ENCODE measurements around the gene TSEN54. TPM values are rescaled to one million over a fixed set of nuclear protein-coding genes. Genes with fewer than 3 reads are reported as not detected.

The TSEN54 gene
- total RNA-seq, 1 experiment from 2014 or later, result 87.3 TPM

DNA sequence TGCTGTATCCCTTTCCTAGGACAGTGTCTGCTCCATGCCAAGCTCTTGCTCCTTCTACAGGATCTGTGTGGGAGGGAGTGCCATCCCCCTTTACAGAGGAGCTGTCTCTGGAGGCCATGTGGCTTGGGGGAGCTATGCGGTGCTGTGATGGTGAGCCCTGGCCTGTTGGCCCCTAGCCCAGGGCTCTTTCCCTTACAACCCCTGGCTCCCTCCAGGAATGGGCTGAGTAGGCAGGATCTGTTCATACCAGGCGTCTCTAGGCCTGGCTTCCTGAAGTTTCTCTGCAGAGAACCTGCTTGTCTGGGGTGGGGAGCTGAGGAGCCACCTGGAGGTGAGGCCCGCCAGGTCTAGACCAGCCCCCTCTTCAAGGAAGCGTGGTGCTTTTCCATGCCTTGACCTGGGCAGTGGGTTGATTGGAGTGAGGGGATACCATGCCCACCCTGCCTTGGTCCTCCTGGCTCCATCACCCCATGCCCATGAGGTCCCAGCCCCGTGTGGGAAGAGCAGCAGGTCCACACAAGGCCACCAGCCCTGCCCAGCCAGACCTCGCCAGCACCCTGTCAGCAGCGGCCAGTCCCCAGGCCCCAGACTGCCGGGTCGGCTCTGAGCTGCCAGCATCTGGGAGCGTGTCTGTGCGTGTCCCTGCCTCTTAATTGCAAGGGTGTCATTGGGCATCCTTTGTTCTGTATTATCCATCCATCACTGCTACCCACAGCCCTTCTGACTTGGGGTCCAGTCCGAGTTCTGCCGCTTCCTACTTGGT, 23.8 kb downstream of the TSEN54 start:
- Histone ChIP-seq H3K36me3 (ENCODE audit: control insufficient read depth in 1 of 2, insufficient read depth in 2 of 2, low read length in 2 of 2) (no peaks in the 10 kb centered on the region; a peak in 1 of 4 replicates), H3K9ac (ENCODE audit: low read length) (no peak overlapping the region), H3K27ac (ENCODE audit: low read depth, low read length) (peak overlapping the region; percentile 16; the same call in 1 of the 2 replicates), H3K79me2 (ENCODE audit: insufficient read depth, low read length) (peaks cover 97% of the 10 kb centered on the region), H3K4me3 (replicated peaks in 1 of 2; ENCODE audit: low read depth in 1 of 2, low read length in 2 of 2) (no peak overlapping the region), H3K4me1 (ENCODE audit: control insufficient read depth in 1 of 2, insufficient read depth in 2 of 2, low read length in 2 of 2) (peaks cover under 1 to 28% of the 10 kb centered on the region in 2 experiments; a peak in 2 of 4 replicates), H3K9me3 (ENCODE audit: control insufficient read depth in 1 of 2, insufficient read depth in 1 of 2, low read depth in 1 of 2, low read length in 2 of 2) (no peaks in the 10 kb centered on the region), H3K9me2 (ENCODE audit: insufficient read depth) (no peaks in the 10 kb centered on the region), H3K4me2 (ENCODE audit: low read length) (no peak overlapping the region), H3K27me3 (ENCODE audit: insufficient read depth, low read length) (no peaks in the 10 kb centered on the region), H4K20me1 (ENCODE audit: insufficient read depth) (no peaks in the 10 kb centered on the region), H2AFZ (ENCODE audit: low read depth, low read length, poor library complexity, severe bottlenecking) (no peak overlapping the region)
- CTCF ChIA-PET, result interaction anchor here (1.5 kb wide), 1 partner anchor 13 kb away, joined by 4 read pairs; no protein-coding TSS in a partner anchor
- intact Hi-C loops (cut with micrococcal nuclease), result no loop called here
- RAD21 ChIA-PET (ENCODE audit: low non-redundant PET in 1 of 2, low total read pairs in 2 of 2, uncharacterized antibody in 2 of 2, unreplicated experiment in 2 of 2), result no interaction called here
- POLR2A ChIA-PET, result interaction anchor here (1.1 kb wide), 1 partner anchor 9 kb away, joined by 4 read pairs; no protein-coding TSS in a partner anchor
- ATAC-seq, result peak; percentile 18; the same call in 1 of the 2 replicates
- BruUV-seq (replicated peaks), result no TSS peak
- DNase-seq (ENCODE audit: low read depth, low spot score), result no peak
- no peak for TF ChIP-seq SRF (IDR thresholded peaks at IDR 0.05; ENCODE audit: low read depth)
- TF ChIP-seq EZH2 (IDR thresholded peaks at IDR 0.05), result no peak
- TF ChIP-seq FOSL1 (IDR thresholded peaks at IDR 0.05; ENCODE audit: low read depth), result no peak
- no peak for TF ChIP-seq TCF7L2 (IDR thresholded peaks at IDR 0.05; ENCODE audit: borderline replicate concordance, extremely low read depth, insufficient read depth, insufficient read length)
- TF ChIP-seq EZH2phosphoT487 (IDR thresholded peaks at IDR 0.05; ENCODE audit: borderline replicate concordance), result no peak
- TF ChIP-seq, protein P1, sequence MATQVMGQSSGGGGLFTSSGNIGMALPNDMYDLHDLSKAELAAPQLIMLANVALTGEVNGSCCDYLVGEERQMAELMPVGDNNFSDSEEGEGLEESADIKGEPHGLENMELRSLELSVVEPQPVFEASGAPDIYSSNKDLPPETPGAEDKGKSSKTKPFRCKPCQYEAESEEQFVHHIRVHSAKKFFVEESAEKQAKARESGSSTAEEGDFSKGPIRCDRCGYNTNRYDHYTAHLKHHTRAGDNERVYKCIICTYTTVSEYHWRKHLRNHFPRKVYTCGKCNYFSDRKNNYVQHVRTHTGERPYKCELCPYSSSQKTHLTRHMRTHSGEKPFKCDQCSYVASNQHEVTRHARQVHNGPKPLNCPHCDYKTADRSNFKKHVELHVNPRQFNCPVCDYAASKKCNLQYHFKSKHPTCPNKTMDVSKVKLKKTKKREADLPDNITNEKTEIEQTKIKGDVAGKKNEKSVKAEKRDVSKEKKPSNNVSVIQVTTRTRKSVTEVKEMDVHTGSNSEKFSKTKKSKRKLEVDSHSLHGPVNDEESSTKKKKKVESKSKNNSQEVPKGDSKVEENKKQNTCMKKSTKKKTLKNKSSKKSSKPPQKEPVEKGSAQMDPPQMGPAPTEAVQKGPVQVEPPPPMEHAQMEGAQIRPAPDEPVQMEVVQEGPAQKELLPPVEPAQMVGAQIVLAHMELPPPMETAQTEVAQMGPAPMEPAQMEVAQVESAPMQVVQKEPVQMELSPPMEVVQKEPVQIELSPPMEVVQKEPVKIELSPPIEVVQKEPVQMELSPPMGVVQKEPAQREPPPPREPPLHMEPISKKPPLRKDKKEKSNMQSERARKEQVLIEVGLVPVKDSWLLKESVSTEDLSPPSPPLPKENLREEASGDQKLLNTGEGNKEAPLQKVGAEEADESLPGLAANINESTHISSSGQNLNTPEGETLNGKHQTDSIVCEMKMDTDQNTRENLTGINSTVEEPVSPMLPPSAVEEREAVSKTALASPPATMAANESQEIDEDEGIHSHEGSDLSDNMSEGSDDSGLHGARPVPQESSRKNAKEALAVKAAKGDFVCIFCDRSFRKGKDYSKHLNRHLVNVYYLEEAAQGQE (IDR thresholded peaks at IDR 0.05; ENCODE audit: low read depth), result no peak
- TF ChIP-seq RAD21 (IDR thresholded peaks at IDR 0.05; ENCODE audit: low read depth), result no peak
- TF ChIP-seq, protein P2, sequence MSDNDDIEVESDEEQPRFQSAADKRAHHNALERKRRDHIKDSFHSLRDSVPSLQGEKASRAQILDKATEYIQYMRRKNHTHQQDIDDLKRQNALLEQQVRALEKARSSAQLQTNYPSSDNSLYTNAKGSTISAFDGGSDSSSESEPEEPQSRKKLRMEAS (IDR thresholded peaks at IDR 0.05), result no peak
- TF ChIP-seq, protein P3, sequence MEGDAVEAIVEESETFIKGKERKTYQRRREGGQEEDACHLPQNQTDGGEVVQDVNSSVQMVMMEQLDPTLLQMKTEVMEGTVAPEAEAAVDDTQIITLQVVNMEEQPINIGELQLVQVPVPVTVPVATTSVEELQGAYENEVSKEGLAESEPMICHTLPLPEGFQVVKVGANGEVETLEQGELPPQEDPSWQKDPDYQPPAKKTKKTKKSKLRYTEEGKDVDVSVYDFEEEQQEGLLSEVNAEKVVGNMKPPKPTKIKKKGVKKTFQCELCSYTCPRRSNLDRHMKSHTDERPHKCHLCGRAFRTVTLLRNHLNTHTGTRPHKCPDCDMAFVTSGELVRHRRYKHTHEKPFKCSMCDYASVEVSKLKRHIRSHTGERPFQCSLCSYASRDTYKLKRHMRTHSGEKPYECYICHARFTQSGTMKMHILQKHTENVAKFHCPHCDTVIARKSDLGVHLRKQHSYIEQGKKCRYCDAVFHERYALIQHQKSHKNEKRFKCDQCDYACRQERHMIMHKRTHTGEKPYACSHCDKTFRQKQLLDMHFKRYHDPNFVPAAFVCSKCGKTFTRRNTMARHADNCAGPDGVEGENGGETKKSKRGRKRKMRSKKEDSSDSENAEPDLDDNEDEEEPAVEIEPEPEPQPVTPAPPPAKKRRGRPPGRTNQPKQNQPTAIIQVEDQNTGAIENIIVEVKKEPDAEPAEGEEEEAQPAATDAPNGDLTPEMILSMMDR (IDR thresholded peaks at IDR 0.05 in 2 of 3, conservative IDR thresholded peaks at IDR 0.05 in 1 of 3; ENCODE audit: borderline replicate concordance in 1 of 3, insufficient read depth in 1 of 3, low read depth in 2 of 3, low read length in 2 of 3), result no peak
- TF ChIP-seq ELF1 (IDR thresholded peaks at IDR 0.05; ENCODE audit: borderline replicate concordance, low read depth), result no peak
- TF ChIP-seq ZFX (IDR thresholded peaks at IDR 0.05), result no peak
- no peak for TF ChIP-seq CBX3 (IDR thresholded peaks at IDR 0.05; ENCODE audit: low read depth)
- TF ChIP-seq ZNF274 (IDR thresholded peaks at IDR 0.05; ENCODE audit: low read depth, low read length), result no peak
- no peak for TF ChIP-seq CEBPB (IDR thresholded peaks at IDR 0.05; ENCODE audit: low read depth)
- TF ChIP-seq POLR2AphosphoS5 (IDR thresholded peaks at IDR 0.05; ENCODE audit: low read depth, low read length), result no peak
- no peak for TF ChIP-seq ATF3 (IDR thresholded peaks at IDR 0.05)
- TF ChIP-seq JUND (IDR thresholded peaks at IDR 0.05), result no peak
- TF ChIP-seq SIN3A (IDR thresholded peaks at IDR 0.05; ENCODE audit: low read depth), result no peak
- TF ChIP-seq EGR1 (IDR thresholded peaks at IDR 0.05; ENCODE audit: low read depth), result no peak
